ENCODE results near the gene CDKN2B-AS1.
A peak's percentile ranks its signal among the peaks of the same experiment; 100 is the strongest.

The CDKN2B-AS1 gene

DNA sequence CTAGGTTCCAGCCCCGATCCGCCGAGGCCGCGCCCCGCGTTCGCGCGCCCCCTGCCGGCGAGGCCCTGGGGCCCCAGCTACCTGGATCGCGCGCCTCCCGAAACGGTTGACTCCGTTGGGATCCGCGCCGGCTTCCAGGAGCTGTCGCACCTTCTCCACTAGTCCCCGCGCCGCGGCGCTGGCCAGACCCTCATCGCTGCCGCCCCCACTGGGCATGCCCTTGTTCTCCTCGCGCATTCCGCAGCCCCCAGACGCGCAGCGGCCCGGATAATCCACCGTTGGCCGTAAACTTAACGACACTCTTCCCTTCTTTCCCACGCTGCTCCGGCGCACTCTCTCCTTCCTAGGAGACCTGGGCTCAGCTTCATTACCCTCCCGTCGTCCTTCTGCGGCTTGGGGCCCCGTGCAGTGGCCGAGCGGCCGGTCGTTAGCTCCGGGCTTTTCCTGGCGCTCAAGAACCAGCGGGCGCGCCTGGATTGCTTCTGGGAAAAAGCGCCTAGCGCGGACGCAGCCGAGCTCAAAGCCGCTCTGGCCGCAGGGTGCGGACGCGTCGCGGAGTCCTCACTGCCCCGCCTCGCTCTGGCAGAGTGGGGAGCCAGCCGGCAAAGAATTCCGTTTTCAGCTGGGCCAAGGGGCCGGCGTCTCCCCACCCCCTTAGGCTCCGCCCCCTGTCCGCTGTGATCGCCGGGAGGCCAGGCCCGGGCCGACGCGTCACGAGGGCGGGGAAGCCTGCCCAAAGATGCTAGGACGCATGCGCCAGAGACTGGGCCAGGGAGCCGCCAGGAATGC is 14.3 kb downstream of the CDKN2B-AS1 start, which contains the start of gene CDKN2B:
Gene CDKN2B, minus strand, starts transcription at position 589 of the 789 bp plus-strand sequence. Its CDS starts 352 bp downstream, at position 237.
- peak; percentile 90 for TF ChIP-seq CTCF (IDR thresholded peaks at IDR 0.05)
- H3K27ac ChIP-seq = peak within 1 kb of the TSS; percentile 90 to 95
- peak within 1 kb of the TSS; percentile 73 for H3K4me3 ChIP-seq
- DNase-seq (ENCODE audit: low spot score) = peak; percentile 98

- no peak for TF ChIP-seq CTCF (IDR thresholded peaks at IDR 0.05)
- no peak for DNase-seq (ENCODE audit: low spot score)
- Histone ChIP-seq H3K27ac (peak overlapping the region in 1 of 2 donors; percentile 90), H3K4me3 (peak overlapping the region; percentile 73)
These were observed 14.9 kb downstream of the CDKN2B-AS1 start for GRCh38 chr9:22009506-22009867.

DNA sequence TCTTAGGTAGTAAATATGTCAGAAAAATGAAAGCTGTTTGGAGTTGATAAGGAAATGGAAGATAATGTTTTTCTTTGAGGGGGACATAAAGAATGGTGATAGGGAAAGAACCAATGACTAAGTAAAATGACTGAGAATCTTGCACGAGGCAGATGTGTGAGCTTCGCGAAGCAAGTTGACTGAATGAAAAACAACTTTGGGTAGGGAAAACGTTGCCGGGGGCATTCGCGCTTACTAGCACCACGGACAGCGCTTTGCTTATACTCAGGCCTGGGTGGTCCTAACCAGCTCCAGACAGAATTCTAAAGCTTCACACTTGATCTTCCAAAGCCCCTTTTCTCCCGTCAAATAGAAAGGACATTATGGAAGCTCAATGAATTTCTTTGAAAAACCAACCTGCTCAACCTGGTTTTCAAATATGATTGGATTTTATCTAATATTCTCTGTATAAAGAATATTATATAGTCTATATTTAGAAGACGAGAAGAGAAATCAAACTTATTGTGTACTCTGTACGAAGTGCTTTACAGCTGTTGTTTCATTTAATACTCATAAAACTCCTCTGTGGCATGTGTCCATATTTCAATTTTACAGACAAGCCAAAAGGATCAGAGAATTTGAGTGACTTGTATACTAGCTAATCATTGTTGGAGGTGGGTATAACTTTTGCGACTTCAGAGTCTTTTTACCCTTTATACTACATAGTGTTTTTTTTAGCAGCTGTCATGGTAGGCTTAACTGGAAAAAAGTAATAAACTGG is 16.5 kb downstream of the CDKN2B-AS1 start:
- DNase-seq (ENCODE audit: low spot score) = no peak
- no peak overlapping the region for H3K4me3 ChIP-seq
- no peak overlapping the region for H3K27ac ChIP-seq
- no peak for TF ChIP-seq CTCF (IDR thresholded peaks at IDR 0.05)

DNA sequence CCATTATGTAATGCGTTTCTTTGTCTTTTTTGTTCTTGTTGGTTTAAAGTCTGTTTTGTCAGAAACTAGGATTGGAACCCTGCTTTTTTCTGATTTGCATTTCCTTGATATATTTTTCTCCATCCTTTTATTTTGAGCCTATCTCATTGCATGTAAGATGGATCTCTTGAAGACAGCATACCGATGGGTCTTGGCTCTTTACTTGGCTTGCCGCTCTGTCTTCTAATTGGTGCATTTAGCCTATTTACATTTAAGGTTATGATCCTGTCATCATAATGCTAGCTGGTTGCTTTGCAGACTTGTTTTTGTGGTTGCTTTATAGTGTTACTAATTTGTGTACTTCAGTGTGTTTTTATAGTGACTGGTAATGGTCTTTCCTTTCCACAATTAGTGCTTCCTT is 27.8 kb downstream of the CDKN2B-AS1 start:
- TF ChIP-seq CTCF (IDR thresholded peaks at IDR 0.05) = no peak
- no peak for DNase-seq (ENCODE audit: low spot score)
- Histone ChIP-seq H3K27ac (no peak overlapping the region), H3K4me3 (no peak overlapping the region)

GRCh38 chr9:22026696-22027095 is 32.1 kb downstream of the CDKN2B-AS1 start:
- Histone ChIP-seq H3K27ac (no peak overlapping the region), H3K4me3 (no peak overlapping the region)
- DNase-seq (ENCODE audit: low spot score) = no peak
- no peak for TF ChIP-seq CTCF (IDR thresholded peaks at IDR 0.05)

- Histone ChIP-seq H3K4me3 (no peak overlapping the region), H3K27ac (no peak overlapping the region)
- no peak for TF ChIP-seq CTCF (IDR thresholded peaks at IDR 0.05)
- no peak for DNase-seq (ENCODE audit: low spot score)
These were observed 33.8 kb downstream of the CDKN2B-AS1 start for GRCh38 chr9:22028394-22028793.

All from coronary artery (tissue), 2 donors.